ENCODE data around the gene UQCC5. TPM values are rescaled to one million over a fixed set of nuclear protein-coding genes. Genes with fewer than 3 reads are reported as not detected.

UQCC5 gene, protein sequence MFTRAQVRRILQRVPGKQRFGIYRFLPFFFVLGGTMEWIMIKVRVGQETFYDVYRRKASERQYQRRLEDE
- total RNA-seq: 10 to 100 TPM; 15.3 to 18.2 TPM
- 20.7 TPM for polyA plus RNA-seq

GRCh38 chr3:52536369-52537164, at the start of gene UQCC5:
UQCC5 (plus strand) TSS chr3:52536605; CDS start chr3:52536756, 151 bp downstream.
- no peaks in the 10 kb centered on the region for H3K27me3 ChIP-seq (ENCODE audit: insufficient read depth, low read length, poor library complexity, severe bottlenecking)
- peak; percentile 95 to 98 (median 97) for DNase-seq
- ChIA-PET POLR2A (interaction anchor here (0.7 to 1.0 kb wide), 2 partner anchors 9 to 24 kb away, joined by 3 read pairs; no protein-coding TSS in a partner anchor), CTCF (interaction anchor here (0.7 to 1.1 kb wide), 2 partner anchors 25 to 88 kb away, joined by 3 to 4 read pairs; no protein-coding TSS in a partner anchor)
- H3K4me3 ChIP-seq (ENCODE audit: low read length): peak within 1 kb of the TSS; percentile 96
- H3K4me1 ChIP-seq (ENCODE audit: insufficient read depth, low read length): peaks cover 30% of the 10 kb centered on the region
- H3K36me3 ChIP-seq (ENCODE audit: insufficient read depth, low read length): no peaks in the 10 kb centered on the region
- H3K36me3 Mint-ChIP-seq: peaks cover 0 to 27% (median 3%) of the 10 kb centered on the region in 3 donors
- peak within 1 kb of the TSS; percentile 93 for H3K27ac ChIP-seq (ENCODE audit: low read depth, low read length)
- H3K4me3 Mint-ChIP-seq: peak within 1 kb of the TSS; percentile 96 to 100 (median 100)
- peaks cover 0 to 4% of the 10 kb centered on the region in 2 donors for H3K27me3 Mint-ChIP-seq
- peaks cover 49 to 71% (median 60%) of the 10 kb centered on the region in 3 donors for H3K4me1 Mint-ChIP-seq
- H3K9me3 ChIP-seq (ENCODE audit: low read length): no peaks in the 10 kb centered on the region
- peak within 1 kb of the TSS; percentile 95 to 100 (median 99) for H3K27ac Mint-ChIP-seq
- no peaks in the 10 kb centered on the region for H3K9me3 Mint-ChIP-seq

- no peak overlapping the region for H3K27ac Mint-ChIP-seq
- no peaks in the 10 kb centered on the region for H3K4me1 Mint-ChIP-seq
- H3K36me3 ChIP-seq (ENCODE audit: insufficient read depth, low read length): peaks cover 20% of the 10 kb centered on the region
- H3K27me3 ChIP-seq (ENCODE audit: insufficient read depth, low read length, poor library complexity, severe bottlenecking): no peaks in the 10 kb centered on the region
- H3K27ac ChIP-seq (ENCODE audit: low read depth, low read length): no peak overlapping the region
- H3K36me3 Mint-ChIP-seq: peaks cover 0 to 91% (median 8%) of the 10 kb centered on the region in 3 donors
- ChIA-PET POLR2A (no interaction called here), CTCF (no interaction called here)
- H3K4me1 ChIP-seq (ENCODE audit: insufficient read depth, low read length): no peaks in the 10 kb centered on the region
- H3K4me3 Mint-ChIP-seq: no peak overlapping the region
- no peaks in the 10 kb centered on the region for H3K27me3 Mint-ChIP-seq
- H3K4me3 ChIP-seq (ENCODE audit: low read length): no peak overlapping the region
- no peaks in the 10 kb centered on the region for H3K9me3 Mint-ChIP-seq
- no peaks in the 10 kb centered on the region for H3K9me3 ChIP-seq (ENCODE audit: low read length)
- DNase-seq: no peak
Measured at GRCh38 chr3:52487050-52487787, 49.2 kb upstream of the UQCC5 start.

DNA sequence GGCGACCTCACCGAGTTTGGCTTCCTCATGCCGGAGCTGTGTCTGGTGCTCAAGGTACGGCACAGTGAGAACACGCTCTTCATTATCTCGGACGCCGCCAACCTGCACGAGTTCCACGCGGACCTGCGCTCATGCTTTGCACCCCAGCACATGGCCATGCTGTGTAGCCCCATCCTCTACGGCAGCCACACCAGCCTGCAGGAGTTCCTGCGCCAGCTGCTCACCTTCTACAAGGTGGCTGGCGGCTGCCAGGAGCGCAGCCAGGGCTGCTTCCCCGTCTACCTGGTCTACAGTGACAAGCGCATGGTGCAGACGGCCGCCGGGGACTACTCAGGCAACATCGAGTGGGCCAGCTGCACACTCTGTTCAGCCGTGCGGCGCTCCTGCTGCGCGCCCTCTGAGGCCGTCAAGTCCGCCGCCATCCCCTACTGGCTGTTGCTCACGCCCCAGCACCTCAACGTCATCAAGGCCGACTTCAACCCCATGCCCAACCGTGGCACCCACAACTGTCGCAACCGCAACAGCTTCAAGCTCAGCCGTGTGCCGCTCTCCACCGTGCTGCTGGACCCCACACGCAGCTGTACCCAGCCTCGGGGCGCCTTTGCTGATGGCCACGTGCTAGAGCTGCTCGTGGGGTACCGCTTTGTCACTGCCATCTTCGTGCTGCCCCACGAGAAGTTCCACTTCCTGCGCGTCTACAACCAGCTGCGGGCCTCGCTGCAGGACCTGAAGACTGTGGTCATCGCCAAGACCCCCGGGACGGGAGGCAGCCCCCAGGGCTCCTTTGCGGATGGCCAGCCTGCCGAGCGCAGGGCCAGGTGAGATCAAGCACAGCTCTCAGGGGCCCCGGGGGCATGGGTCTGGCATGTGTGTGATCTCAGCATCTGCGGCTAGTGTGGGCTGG, 48.4 kb upstream of the UQCC5 start:
- POLR2A ChIA-PET: no interaction called here

GRCh38 chr3:52488746-52489145, 47.7 kb upstream of the UQCC5 start:
- H3K36me3 ChIP-seq (ENCODE audit: insufficient read depth, low read length): peaks cover 14% of the 10 kb centered on the region
- Mint-ChIP-seq H3K27ac (no peak overlapping the region), H3K4me1 (no peaks in the 10 kb centered on the region), H3K36me3 (peaks cover 0 to 86% (median 9%) of the 10 kb centered on the region in 3 donors), H3K27me3 (no peaks in the 10 kb centered on the region), H3K4me3 (no peak overlapping the region), H3K9me3 (no peaks in the 10 kb centered on the region)
- no peak overlapping the region for H3K27ac ChIP-seq (ENCODE audit: low read depth, low read length)
- no peak overlapping the region for H3K4me3 ChIP-seq (ENCODE audit: low read length)
- CTCF ChIA-PET: no interaction called here
- POLR2A ChIA-PET: no interaction called here
- no peaks in the 10 kb centered on the region for H3K27me3 ChIP-seq (ENCODE audit: insufficient read depth, low read length, poor library complexity, severe bottlenecking)
- H3K4me1 ChIP-seq (ENCODE audit: insufficient read depth, low read length): no peaks in the 10 kb centered on the region
- no peaks in the 10 kb centered on the region for H3K9me3 ChIP-seq (ENCODE audit: low read length)
- no peak for DNase-seq

More for the DNA sequence above, 48.4 kb upstream of the UQCC5 start:
- Mint-ChIP-seq H3K4me3 (no peak overlapping the region), H3K4me1 (no peaks in the 10 kb centered on the region), H3K36me3 (peaks cover 0 to 92% (median 10%) of the 10 kb centered on the region in 3 donors), H3K27ac (peak overlapping the region in 1 of 8 donors; percentile 27), H3K27me3 (no peaks in the 10 kb centered on the region), H3K9me3 (no peaks in the 10 kb centered on the region)
- H3K27me3 ChIP-seq (ENCODE audit: insufficient read depth, low read length, poor library complexity, severe bottlenecking): no peaks in the 10 kb centered on the region
- H3K4me1 ChIP-seq (ENCODE audit: insufficient read depth, low read length): no peaks in the 10 kb centered on the region
- peaks cover 14% of the 10 kb centered on the region for H3K36me3 ChIP-seq (ENCODE audit: insufficient read depth, low read length)
- no peaks in the 10 kb centered on the region for H3K9me3 ChIP-seq (ENCODE audit: low read length)
- no peak overlapping the region for H3K4me3 ChIP-seq (ENCODE audit: low read length)
- H3K27ac ChIP-seq (ENCODE audit: low read depth, low read length): no peak overlapping the region
- DNase-seq: no peak
- CTCF ChIA-PET: no interaction called here

DNA sequence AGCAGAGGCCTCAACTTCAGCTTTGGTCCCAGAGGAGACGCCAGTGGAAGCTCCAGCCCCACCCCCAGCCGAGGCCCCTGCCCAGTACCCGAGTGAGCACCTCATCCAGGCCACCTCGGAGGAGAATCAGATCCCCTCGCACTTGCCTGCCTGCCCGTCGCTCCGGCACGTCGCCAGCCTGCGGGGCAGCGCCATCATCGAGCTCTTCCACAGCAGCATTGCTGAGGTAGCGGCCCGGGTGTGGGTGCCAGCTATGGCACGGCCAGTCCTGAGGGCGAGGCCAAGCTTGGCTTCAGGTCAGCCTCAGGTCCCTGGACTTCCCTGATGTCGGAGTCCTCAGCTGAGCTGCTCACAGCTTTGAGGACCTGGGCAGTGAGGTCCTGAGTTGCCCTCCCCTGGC, 47.0 kb upstream of the UQCC5 start:
- no peaks in the 10 kb centered on the region for H3K27me3 Mint-ChIP-seq
- H3K27ac Mint-ChIP-seq: no peak overlapping the region
- peaks cover 0 to 3% (median 2%) of the 10 kb centered on the region in 3 donors for H3K4me1 Mint-ChIP-seq
- Histone ChIP-seq H3K9me3 (ENCODE audit: low read length) (no peaks in the 10 kb centered on the region), H3K4me3 (ENCODE audit: low read length) (no peak overlapping the region), H3K27me3 (ENCODE audit: insufficient read depth, low read length, poor library complexity, severe bottlenecking) (no peaks in the 10 kb centered on the region), H3K36me3 (ENCODE audit: insufficient read depth, low read length) (peaks cover 14% of the 10 kb centered on the region), H3K4me1 (ENCODE audit: insufficient read depth, low read length) (no peaks in the 10 kb centered on the region), H3K27ac (ENCODE audit: low read depth, low read length) (no peak overlapping the region)
- CTCF ChIA-PET: no interaction called here
- peaks cover 0 to 80% (median 5%) of the 10 kb centered on the region in 3 donors for H3K36me3 Mint-ChIP-seq
- DNase-seq: no peak
- no peaks in the 10 kb centered on the region for H3K9me3 Mint-ChIP-seq
- POLR2A ChIA-PET: no interaction called here
- no peak overlapping the region for H3K4me3 Mint-ChIP-seq

DNA sequence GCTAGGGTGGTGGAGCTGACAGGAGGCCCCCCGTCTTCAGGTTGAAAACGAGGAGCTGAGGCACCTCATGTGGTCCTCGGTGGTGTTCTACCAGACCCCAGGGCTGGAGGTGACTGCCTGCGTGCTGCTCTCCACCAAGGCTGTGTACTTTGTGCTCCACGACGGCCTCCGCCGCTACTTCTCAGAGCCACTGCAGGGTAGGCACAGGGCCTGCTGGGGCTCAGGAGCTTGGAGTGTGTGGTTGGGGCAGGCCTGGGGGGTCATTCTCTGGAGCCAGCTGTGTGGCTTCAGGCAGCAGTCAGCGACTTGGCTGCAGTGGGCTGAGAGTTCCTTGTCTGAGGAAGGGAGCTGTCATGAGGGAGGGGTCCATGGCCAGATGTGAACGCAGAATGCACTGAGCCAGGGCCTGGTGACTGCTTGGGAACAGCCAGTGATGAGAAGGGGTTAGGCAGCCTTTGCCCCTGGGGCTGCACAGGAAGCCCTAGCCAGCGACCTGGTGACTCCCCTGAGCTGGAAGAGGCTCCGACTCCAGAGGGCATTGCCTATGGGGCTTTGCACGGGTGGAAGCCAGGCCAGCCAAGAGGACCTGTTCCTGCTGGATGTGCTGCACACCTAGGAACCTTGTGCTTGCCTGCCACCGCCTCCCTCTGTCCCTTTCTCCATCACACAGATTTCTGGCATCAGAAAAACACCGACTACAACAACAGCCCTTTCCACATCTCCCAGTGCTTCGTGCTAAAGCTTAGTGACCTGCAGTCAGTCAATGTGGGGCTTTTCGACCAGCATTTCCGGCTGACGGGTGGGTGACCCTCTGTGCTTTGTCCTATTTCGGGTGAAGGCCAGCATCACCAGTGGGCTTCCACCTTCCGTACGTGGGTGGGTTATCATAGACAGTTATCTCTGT, 46.1 kb upstream of the UQCC5 start:
- H3K4me1 ChIP-seq (ENCODE audit: insufficient read depth, low read length): no peaks in the 10 kb centered on the region
- Mint-ChIP-seq H3K36me3 (peaks cover 0 to 74% (median 5%) of the 10 kb centered on the region in 3 donors), H3K4me3 (peak overlapping the region in 1 of 7 donors; percentile 15), H3K27ac (peak overlapping the region in 4 of 8 donors; percentile 31 to 38 (median 34)), H3K27me3 (no peaks in the 10 kb centered on the region), H3K9me3 (no peaks in the 10 kb centered on the region), H3K4me1 (peaks cover 0 to 5% (median 3%) of the 10 kb centered on the region in 3 donors)
- DNase-seq: no peak
- peaks cover 14% of the 10 kb centered on the region for H3K36me3 ChIP-seq (ENCODE audit: insufficient read depth, low read length)
- no peak overlapping the region for H3K27ac ChIP-seq (ENCODE audit: low read depth, low read length)
- CTCF ChIA-PET: no interaction called here
- no peaks in the 10 kb centered on the region for H3K27me3 ChIP-seq (ENCODE audit: insufficient read depth, low read length, poor library complexity, severe bottlenecking)
- no peaks in the 10 kb centered on the region for H3K9me3 ChIP-seq (ENCODE audit: low read length)
- POLR2A ChIA-PET: no interaction called here
- no peak overlapping the region for H3K4me3 ChIP-seq (ENCODE audit: low read length)

GRCh38 chr3:52490939-52491526, 45.4 kb upstream of the UQCC5 start:
- H3K27me3 ChIP-seq (ENCODE audit: insufficient read depth, low read length, poor library complexity, severe bottlenecking): no peaks in the 10 kb centered on the region
- H3K4me3 ChIP-seq (ENCODE audit: low read length): no peak overlapping the region
- Mint-ChIP-seq H3K9me3 (no peaks in the 10 kb centered on the region), H3K4me1 (peaks cover 0 to 5% (median 3%) of the 10 kb centered on the region in 3 donors), H3K27ac (peak overlapping the region in 3 of 8 donors; percentile 31 to 59 (median 33)), H3K4me3 (peak overlapping the region in 1 of 7 donors; percentile 15), H3K27me3 (no peaks in the 10 kb centered on the region), H3K36me3 (peaks cover 0 to 66% (median 5%) of the 10 kb centered on the region in 3 donors)
- H3K4me1 ChIP-seq (ENCODE audit: insufficient read depth, low read length): no peaks in the 10 kb centered on the region
- POLR2A ChIA-PET: no interaction called here
- no peaks in the 10 kb centered on the region for H3K9me3 ChIP-seq (ENCODE audit: low read length)
- no peak overlapping the region for H3K27ac ChIP-seq (ENCODE audit: low read depth, low read length)
- H3K36me3 ChIP-seq (ENCODE audit: insufficient read depth, low read length): peaks cover 14% of the 10 kb centered on the region
- CTCF ChIA-PET: no interaction called here
- DNase-seq: no peak
